Measurements from ENCODE around the gene TIGD2.
"Not testable (repeated sequence)": the region's sequence is repeated elsewhere in the genome, so short reads cannot be mapped to it uniquely, and the experiment has no call there.

Gene TIGD2

DNA sequence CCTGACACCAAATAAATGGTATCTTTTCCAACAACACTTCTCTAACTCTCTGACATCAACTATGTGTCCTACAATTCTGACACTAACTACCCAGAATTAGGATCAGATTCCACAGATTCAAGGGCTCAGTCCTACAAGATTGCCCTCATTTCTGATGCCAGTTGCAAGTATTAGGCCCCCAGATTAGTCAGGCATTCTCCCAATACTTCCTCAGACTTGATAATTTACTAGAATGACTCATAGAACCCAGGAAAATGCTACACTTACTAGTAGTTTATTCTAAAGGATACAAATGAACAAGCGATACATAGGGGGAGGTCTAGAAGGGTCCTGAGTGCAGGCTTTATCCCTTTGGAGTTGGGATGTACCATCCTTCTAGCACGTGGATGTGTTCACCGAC is 8.5 kb downstream of the TIGD2 start:
- DNase-seq = no peak

DNA sequence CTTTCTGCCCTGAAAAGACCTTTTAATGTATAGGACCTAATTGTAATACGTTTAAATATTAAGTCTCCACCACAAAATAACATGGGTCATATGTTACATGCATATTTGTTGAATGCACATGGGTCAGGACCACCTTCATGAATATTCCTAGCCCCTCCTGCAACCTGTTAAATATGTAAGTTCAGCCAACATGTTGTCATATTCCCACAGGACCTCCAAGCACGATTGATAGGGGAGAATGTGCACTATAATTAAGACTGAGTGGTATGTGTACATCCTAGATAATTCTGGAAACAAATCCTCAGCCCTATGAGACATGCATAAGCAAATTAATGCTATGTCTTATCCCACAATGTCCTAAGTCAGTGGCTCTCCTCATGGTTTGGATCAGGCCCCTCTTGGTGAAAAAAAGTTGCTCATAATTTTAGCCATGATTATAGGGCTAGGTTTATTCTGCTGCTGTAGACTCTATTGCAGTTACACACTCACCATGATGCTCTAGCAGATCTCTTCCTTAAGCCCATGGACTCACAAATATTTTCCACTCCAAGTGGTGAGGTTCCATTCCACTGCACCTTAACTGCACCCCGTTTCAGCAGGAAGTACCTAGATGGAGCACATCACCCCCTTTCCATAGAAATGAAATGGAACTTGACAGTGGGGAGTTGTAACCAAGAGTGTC is 10.2 kb downstream of the TIGD2 start:
- no peak for DNase-seq

DNA sequence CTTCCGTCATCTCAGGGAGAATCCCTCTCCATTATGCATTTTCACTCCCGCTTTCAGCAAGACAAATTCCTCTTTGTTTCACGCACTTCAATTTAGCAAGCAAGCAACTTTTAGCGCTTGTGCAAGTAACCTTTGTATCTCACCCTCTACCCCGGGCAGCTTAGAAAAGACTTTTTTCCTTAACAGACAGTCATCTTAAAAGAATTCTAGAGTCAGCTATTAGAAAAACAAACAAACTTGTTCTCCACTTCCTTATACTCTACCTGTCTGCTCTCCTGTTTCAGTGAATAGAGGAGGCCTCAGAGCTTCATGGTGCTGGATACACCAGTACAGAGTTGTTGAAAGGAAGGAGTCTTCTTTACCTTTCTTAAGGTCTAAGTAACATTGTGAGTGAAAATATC is 12.1 kb downstream of the TIGD2 start:
- no peak for DNase-seq

DNA sequence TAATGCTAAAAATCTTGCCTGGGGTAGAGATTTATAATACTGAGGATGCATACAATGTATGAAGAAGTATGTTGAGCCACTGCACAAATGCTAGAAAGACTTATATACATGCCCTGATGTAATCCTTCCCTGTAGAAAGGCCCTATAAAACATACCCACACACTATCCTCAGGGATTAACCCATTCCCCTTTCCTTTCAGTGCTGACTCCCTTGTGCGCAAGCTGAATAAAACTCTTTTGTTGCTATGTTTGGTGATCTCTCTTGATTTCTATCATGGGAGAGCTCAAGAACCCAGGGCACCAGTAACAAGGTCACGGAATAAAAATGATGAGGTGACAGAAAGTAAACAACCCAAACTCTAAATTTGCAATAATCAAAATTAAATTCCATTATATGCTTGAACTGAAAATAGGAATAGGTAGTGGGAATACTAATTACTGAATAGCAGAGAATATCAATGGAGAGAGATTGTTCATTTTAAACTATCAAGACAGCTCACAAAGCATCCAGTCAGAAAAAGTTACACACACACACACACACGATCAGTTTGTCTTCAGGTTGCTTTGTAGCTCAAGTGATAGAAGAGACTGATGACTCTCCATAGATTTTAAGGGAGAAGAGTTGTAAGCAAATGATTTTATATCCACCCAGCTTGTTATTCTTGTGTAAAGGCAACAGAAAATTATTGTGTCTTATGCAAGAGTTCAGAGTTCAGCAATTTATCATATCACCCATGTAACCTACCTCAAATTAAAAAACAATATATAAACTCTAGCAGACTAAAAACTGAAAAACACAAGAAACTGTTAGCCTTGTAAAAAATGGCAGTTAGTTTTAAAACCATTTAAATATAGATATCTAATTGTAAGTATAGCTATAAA is 14.8 kb downstream of the TIGD2 start:
- no peak for DNase-seq

DNA sequence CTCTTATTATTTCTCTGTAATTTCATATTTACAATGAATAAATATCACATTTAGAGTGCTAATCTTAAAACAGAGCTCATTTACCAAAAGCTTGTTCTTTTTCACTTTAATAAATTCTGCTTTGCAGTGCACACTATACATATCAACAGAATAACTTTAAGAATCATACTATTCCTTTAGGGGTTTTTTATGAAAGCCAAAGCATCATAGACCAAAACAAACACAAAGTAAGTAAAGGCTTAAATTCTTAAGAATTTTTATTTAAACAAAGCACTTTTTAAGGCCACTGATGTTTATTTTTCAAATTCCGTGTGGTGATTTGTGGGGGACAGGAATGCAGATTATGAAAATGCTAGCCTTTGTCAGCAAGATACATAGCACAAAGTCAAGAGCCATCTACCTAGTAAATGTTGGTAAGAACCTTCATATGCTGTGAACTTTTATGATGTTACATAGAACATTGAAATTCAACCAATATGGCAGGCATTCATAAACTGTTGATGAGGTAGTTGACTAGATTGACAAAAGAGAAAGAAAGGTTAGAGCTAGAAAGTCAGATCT is 17.8 kb downstream of the TIGD2 start:
- no peak for DNase-seq

DNA sequence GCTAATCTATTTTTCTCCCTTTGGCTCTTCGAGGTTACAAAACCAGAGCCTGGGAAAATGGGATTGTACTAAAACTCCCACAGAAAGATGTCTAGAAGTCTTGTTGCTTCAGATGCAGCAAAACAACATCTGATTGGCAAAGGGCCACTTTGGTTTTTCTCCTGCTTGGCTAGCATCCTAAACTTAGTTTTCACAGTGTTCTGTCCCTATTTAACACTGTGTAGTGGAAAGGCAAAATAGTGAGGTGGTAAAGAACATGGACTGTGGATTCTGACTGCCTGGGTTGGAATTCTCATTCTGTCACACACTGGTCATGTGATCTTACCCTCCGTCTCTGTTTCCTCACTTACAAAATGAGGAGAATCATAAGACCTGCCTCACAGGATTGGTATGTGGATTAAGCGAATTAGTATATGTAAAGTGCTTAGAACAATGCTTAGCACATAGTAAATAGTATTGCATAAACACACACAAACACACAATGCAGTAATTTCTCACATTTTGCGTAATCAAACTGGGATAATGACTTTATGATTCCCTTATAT is 23.5 kb downstream of the TIGD2 start:
- DNase-seq = no peak

DNA sequence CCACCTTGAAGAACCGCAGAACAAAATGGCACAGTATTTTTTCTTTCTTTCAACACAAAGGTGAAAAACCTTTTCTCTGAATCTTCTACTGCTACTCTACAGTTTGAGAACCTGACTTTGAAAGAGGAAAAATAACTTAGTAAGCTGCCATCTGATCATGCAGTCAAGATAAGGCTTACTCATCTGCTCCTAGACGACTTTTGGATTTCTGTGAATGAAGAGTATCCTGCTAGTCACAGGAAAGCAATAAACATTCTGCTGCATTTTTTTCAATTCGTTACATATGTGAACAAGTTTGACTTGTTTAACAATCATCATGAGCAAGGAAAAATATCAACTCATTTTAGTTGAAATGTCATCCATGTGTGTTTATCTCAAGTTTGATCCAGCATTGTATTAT is 25.2 kb downstream of the TIGD2 start:
- DNase-seq = no peak

DNA sequence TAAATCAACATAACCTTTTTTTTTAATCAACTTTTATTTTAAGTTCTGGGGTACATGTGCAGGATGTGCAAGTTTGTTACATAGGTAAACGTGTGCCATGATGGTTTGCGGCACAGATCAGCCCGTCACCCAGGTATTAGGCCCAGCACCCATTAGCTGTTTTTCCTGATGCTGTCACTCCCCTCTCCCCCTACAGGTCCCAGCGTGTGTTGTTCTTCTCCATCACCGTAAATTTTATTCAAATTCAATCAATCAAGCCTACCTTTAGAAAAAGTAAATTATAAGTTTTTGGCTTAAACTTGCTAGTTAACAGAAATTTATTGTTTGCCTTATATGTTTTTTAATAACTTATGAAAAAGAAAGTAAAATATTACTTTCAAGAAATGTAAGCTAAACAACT is 25.9 kb downstream of the TIGD2 start:
- DNase-seq = no peak

DNA sequence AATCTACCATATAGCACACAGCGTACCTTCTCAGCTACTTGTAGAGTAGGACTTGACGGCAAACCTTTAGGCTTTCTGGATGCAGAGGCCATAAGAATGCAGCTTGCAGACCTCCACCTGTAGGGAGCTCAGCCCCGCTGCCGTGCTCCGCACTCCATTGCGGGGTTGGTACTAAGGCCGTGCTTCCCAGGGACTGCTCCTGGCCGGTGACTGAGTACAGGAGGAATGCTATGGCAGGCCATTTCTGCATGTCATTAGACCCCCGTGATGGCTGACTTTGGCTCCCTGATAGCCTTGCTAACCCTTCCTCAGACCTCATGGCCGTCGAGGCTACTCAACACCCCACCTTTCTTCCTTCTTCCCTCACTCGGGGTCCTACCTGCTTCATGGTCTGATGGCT is 26.4 kb downstream of the TIGD2 start:
- DNase-seq = no peak

DNA sequence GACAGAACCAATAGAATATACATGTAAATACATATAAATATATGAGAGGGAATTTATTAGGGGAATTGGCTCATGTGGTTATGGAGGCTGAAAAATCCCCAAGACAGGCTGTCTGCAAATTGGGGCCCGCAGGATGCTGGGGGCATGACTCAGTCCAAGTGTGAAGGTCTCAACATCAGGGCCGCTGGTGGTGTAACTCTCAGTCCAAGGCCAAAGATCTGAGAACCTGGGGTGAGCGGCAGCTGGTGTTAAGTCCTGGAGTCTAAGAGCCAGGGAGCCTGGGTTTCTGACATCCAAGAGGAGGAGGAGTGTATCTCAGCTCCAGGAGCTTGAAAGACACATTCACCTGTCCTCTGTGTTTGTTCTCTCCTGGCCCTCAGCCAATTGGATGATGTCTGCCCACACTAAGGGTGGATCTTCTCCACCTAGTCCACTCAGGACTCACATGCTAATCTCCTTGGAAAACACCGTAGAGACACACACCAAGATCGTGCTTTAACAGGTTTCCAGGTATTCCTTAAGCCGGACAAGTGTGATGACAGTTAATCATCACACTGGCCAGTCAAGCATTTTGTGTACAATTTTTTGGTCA is 28.9 kb downstream of the TIGD2 start:
- DNase-seq = no peak

DNA sequence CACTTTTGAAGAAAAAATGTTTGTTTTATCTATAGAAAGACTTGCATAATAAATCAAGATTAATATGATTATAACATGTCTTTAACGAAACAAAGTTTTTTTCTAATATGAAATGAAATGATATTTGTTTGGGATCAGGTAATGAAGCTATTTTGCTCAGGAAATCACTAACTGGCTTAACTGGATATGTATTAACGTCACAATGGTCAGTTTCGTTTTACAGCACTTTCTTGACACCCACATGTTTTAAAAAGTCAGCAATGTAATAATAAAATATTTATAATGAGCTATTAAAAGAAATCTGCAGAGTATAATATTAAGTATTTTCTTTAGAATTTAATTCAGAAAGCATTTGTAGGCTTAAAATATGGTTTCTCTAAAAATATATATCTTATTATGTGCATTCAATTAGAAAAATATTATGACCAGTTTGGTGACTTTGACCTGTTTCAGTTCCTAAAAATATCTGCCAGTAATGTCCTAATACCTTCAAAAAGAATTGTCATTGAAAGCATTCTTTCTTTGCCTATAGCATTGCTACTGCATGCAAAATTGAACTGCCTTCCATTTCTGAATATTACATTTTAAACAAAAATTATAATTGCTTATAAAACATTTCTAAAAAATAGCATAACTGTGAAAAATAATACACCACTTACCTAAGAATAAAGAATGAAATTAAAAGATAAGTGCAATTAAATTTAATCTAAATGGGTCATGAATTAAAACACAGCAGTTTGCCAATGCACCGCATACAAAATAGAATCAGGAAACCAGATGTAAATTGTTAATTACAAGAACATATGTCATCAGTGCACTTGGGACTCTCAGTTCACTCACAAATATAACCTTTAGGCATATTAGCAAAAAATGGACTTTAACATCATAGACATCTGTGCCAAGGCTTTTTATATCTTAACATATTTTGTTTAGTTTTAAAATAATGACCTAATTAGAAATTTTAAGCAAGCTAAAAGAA is 31.6 kb downstream of the TIGD2 start:
- DNase-seq = no peak

DNA sequence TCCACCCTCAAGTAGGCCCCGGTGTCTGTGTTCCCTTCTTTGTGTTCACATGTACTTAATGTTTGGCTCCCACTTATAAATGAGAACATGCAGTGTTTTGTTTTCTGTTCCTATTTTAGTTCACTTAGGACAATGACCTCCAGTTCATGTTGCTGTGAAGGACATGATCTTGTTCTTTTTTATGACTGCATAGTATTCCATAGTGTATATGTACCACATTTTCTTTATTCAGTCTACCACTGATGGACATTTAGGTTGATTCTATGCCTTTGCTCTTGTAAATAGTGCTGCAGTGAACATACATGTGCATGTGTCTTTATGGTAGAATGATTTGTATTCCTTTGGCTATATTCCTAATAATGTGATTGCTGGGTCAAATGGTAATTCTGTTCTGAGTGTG is 33.3 kb downstream of the TIGD2 start:
- not testable (repeated sequence) for DNase-seq

DNA sequence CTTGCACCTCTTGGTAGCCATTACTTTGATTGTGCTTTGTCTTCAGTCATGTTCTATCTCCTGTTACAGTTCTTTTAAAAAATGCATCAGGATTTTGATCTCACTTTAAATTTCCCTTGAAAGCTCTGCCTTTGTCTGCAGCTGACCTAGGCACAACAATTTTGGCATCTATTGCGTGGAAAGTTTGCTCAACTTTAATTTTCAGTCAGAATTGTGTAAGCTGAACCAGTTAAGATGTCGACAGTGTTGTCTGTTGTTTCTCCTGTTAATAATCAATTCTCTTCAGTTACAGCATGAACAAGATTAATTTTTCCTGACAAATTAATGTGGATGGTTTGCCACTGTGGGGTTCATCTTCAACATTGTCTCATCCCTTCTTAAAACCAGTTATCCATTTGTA is 34.9 kb downstream of the TIGD2 start:
- no peak for DNase-seq

DNA sequence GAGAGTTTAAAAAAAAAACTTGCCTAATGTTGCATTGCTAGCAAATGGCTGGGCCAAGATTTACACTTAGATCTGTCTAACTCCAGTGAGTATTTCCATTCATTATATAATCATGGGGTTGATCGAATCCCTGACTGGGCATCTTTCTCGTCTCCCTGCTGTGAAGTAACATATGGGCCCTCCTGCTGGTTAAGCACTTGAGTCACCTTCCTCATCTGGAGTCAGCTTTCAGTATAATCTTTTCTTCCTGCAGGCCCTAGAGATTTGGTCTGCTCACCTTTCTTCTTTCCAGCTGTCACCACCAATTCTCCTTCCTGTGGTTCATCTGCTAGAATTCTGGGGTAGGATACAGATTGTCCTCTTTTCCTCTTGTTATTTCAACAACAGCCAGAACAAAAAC is 41.6 kb downstream of the TIGD2 start:
- no peak for DNase-seq

DNA sequence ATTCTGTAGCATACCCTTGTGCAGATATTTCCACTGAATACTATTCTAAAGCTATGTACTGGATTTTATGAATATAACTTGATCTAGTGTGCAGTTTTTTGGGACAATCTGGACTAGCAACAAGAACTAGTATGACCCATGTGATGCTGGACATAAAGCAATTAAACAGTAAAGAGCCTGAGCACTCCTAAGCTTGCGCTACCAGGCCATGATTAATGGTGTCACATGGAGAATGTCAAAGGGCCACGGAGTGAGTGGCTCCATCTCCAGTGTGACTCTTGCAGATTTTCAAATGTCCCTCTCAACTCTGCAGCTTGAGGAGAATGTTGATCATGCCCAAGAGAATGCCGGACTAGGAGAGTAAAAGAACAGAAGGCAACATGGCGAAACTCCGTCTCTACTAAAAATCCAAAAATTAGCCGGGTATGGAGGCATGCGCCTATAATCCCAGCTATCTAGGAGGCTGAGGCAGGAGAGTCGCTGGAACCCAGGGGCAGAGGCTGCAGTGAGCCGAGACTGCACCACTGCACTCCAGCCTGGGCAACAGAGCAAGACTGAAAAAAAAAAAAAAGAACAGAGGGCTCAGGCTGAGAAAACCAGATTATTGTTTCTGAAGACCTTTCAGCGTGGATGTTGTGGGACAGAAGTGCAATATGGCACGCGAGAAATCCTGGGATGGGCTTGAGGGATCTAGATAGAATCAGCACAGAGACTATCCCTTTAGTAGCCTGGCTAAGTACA is 45.0 kb downstream of the TIGD2 start:
- DNase-seq = no peak

DNA sequence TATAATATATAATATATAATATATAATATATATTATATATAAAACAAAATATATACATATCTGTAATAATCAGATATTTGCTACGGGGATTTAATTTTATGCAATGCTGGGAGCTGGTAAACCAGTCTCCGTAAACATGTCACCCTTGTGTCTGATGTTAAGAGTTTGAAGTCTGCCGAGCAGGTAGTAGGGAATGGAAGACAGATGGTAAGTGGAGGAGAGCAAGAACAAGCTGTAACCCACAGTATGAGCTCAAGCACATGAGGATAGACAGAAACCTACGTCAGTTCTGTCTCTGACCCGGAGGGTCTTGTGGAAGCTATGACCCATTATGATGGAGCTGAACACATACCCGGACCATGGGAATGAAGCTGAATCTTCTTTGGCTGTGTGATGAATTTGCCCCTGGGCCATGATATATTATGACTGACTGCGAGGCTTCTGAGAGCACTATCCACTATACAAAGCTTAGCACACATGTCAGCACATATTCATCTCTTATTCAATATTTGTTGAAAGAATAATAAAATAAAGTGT is 46.2 kb downstream of the TIGD2 start:
- no peak for DNase-seq

DNA sequence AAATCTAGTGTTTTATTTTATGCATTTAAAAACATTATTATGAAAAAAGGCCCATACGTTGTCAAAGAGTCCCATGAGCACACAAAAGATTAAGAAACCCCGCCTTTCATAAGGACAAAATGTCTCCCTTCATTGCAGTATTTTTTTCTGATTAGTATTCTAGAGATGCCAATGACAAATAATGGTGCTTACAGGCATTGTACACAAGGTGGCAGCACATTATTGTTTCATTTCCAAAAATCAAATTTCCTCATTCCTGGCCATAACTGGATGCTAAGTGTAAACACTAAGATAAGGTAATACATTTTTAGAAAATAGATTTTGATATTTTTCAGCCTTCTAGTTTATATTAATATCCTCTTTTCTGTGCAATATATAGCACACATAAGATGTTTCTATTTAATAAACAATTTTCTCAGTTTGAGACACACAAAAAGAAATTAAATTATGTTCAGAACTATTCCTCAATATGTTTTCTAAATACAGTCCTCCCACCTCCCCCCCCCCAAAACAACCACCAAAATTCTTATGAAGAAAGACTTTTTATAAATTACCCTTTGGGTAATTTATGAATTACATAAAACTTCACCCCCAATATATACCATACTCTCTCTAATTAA is 47.7 kb downstream of the TIGD2 start:
- DNase-seq = peak; percentile 21

DNA sequence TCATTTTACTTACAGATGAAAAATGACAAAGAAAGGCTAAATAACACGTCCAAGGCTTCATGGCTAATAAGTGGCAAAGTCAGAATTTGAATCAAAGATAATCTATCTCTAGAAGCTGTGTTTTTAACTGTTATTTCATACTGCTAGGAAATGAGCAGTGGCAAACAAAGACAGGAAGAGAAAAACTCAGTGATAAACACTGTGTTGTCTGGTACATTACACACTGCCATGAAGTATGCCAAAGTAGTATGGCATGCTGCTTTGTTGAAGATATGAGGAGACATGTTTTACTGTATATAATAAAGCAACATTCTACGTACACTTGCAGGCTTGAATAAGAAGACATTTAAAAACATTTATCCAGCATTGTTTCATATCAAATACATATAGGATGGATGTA is 49.5 kb downstream of the TIGD2 start:
- no peak for DNase-seq

DNA sequence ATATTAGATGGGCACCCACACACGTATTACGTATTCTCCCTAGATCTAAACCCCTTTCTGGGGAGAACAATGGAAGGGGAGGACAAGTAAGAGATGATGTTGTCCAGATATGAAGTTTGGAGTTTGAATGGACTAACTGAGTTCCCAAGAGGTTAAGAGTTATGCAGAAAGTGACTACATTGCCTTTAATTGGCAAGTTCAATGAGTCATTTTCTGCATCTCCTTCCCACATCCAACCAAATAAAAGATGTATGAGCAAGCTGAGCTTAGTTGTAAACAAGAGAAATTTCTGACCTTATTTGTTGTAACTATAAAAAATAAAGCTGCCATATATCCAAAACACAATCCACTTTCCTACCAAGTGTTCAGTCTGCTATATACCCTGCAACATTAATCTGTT is 50.5 kb downstream of the TIGD2 start:
- no peak for DNase-seq

DNA sequence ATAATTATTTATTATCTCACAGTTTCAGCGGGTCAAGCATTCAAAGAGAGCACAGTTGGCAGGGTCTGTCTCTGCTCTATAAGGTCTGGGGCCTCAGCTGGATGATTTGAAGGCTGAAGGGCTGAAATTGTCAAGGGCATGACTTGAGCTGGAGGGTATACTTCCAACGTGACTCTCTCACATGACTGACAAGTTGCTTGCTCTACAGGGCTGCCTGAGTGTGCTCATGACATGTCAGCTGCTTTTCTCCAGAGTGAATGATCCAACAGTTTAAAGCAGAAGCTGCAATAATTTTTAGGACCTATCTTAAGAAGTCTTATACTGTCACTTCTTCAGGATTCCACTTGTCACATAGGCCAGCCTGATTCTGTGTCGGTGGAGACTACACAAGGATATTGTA is 51.2 kb downstream of the TIGD2 start:
- DNase-seq = no peak

DNA sequence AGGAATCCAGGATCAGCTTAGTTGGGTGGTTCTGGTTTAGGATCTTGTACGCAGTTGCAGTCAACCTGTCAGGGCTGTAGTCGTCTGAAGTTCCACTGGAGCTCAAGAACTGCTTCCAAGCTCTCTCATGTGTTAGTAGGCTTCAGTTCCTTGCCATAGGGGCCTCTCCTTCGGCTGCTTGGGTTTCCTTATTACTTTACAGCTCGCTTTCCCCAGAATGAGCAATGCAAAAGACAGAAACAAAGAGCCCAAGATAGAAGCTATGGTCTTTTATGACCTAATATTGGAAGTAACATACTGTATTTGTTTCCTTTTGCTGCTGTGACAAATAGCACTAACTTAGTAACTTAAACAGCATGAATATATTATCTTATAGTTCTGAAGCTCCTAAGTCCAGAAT is 51.7 kb downstream of the TIGD2 start:
- DNase-seq = no peak
